ENCODE results near the gene MCFD2. TPM values are rescaled to one million over a fixed set of nuclear protein-coding genes. Genes with fewer than 3 reads are reported as not detected.

Gene MCFD2
- total and polyA plus RNA-seq, 11 donors = 16.1 to 113 (median 63.4) TPM

- Histone ChIP-seq H3K4me1 (peaks cover 3 to 48% (median 19%) of the 10 kb centered on the region in 12 donors), H3K9me3 (no peaks in the 10 kb centered on the region), H3K27me3 (no peaks in the 10 kb centered on the region), H3K4me3 (peak overlapping the region in 2 of 12 donors; percentile 16 to 98), H3K27ac (peak overlapping the region in 1 of 12 donors; percentile 89), H3K36me3 (peaks cover 0 to 18% (median 0%) of the 10 kb centered on the region in 9 donors)
- WGBS, 4 donors = 86 to 92% (median 90%) methylated on average over 9 of the region's 9 CpGs
- no peak for TF ChIP-seq POLR2A (IDR thresholded peaks at IDR 0.05)
- TF ChIP-seq CTCF (IDR thresholded peaks at IDR 0.05) = no peak
- DNase-seq = no peak
- no peak for ATAC-seq
- intact Hi-C loops (cut with DNase I) = no loop called here
These were observed 28.5 kb upstream of the MCFD2 start for GRCh38 chr2:46943881-46944798.

- no peaks in the 10 kb centered on the region for H3K27me3 ChIP-seq
- H3K9me3 ChIP-seq = no peaks in the 10 kb centered on the region
- peaks cover 0 to 18% (median 0%) of the 10 kb centered on the region in 9 donors for H3K36me3 ChIP-seq
- no peak for TF ChIP-seq POLR2A (IDR thresholded peaks at IDR 0.05)
- no peak for TF ChIP-seq CTCF (IDR thresholded peaks at IDR 0.05)
- ATAC-seq (no peak), DNase-seq (no peak)
- WGBS, 4 donors = 84 to 92% (median 89%) methylated on average over 10 of the region's 10 CpGs
- intact Hi-C loops (cut with DNase I) = no loop called here
- peak overlapping the region in 9 of 12 donors; percentile 84 to 98 (median 92) for H3K4me3 ChIP-seq
- peaks cover 3 to 48% (median 19%) of the 10 kb centered on the region in 12 donors for H3K4me1 ChIP-seq
- H3K27ac ChIP-seq = peak overlapping the region in 3 of 12 donors; percentile 71 to 89 (median 82)
These were observed 27.5 kb upstream of the MCFD2 start for GRCh38 chr2:46942891-46943626.

- peak overlapping the region in 11 of 12 donors; percentile 51 to 90 (median 80) for H3K27ac ChIP-seq
- no peaks in the 10 kb centered on the region for H3K9me3 ChIP-seq
- intact Hi-C loops (cut with DNase I) = no loop called here
- peaks cover 3 to 48% (median 19%) of the 10 kb centered on the region in 12 donors for H3K4me1 ChIP-seq
- peak overlapping the region; percentile 77 to 98 (median 91) for H3K4me3 ChIP-seq
- no peaks in the 10 kb centered on the region for H3K27me3 ChIP-seq
- ATAC-seq = peak in 3 of 4 donors; percentile 3 to 30 (median 7)
- H3K36me3 ChIP-seq = peaks cover 0 to 18% (median 0%) of the 10 kb centered on the region in 9 donors
- 20 to 34% (median 27%) methylated on average over 6 to 10 of the region's 10 CpGs for WGBS, 4 donors
- peak in 2 of 5 donors; percentile 33 to 53 for DNase-seq
- TF ChIP-seq CTCF (IDR thresholded peaks at IDR 0.05) (no peak), POLR2A (IDR thresholded peaks at IDR 0.05) (no peak)
These were observed 26.5 kb upstream of the MCFD2 start for GRCh38 chr2:46942143-46942526.

Data from heart left ventricle (tissue), 16 donors.